HepG2 (cell line): Measurements from ENCODE around the gene EARS2. TPM values are rescaled to one million over a fixed set of nuclear protein-coding genes. Genes with fewer than 3 reads are reported as not detected.

Source experiments
- ATAC-seq: fragments of 200-7000 bp; cut with Tn5 transposase; 3 replicates; pipeline ENCODE4 v1.9.1; 2020; ENCODE audit warnings: mild to moderate bottlenecking, moderate library complexity
- BruUV-seq: library from RNA; stranded (reverse); fragments of 400-500 nt; replicated peaks from 2 replicates; lab custom pipeline; 2021; lab: Mats Ljungman, UMichigan
- CTCF ChIA-PET: fragments of 300-600 bp; formaldehyde crosslinking; extraction: SDS; loops from one replicate; lab custom pipeline; 2021; ENCODE audit warnings: low total read pairs, inconsistent platforms, low intra/inter-chr PET ratio; lab: Yijun Ruan, JAX
- POLR2A ChIA-PET: fragments of 350-600 bp; sonication (Branson Sonifier 250); formaldehyde crosslinking; loops from one replicate; lab custom pipeline; 2020; ENCODE audit warnings: antibody characterized with exemption, inconsistent platforms; lab: Yijun Ruan, JAX
- DNase-seq: peaks from one replicate; pipeline ENCODE4 v3.0.0-alpha.2; 2015; ENCODE audit warnings: low spot score
- FAIRE-seq: peaks from 3 replicates; lab custom pipeline; 2011; peaks lifted over from hg19 to GRCh38; lab: Jason Lieb, UNC
- H2AFZ ChIP-seq: one replicate; pipeline ENCODE4 v1.6.1; 2011; ENCODE audit warnings: low read length, inconsistent platforms
- H3K27ac ChIP-seq: fragments of 300-600 bp; 3 replicates; pipeline ENCODE4 v1.8.0; 2011; ENCODE audit warnings: mixed run types, mild to moderate bottlenecking, mixed read lengths, low read length, inconsistent platforms; ENCODE audit not compliant: insufficient read depth; ENCODE audit errors: extremely low read length
- H3K27me3 ChIP-seq, 2 experiments: fragments of 200-600 bp in 1 of 2; 2 replicates in 1 of 2; 3 replicates in 1 of 2; pipeline versions ENCODE4 v1.6.0 to v1.8.0; 2011; ENCODE audit warnings: low read length in 2 of 2, mild to moderate bottlenecking in 2 of 2, moderate library complexity in 2 of 2, inconsistent platforms in 1 of 2; ENCODE audit not compliant: insufficient read depth in 2 of 2, control insufficient read depth in 1 of 2
- H3K36me3 ChIP-seq, 2 experiments: fragments of 200-600 bp in 1 of 2; replicated peaks in 1 of 2; 2 replicates in 1 of 2; 3 replicates in 1 of 2; pipeline versions ENCODE4 v1.5.1 to v1.8.0; 2011; ENCODE audit warnings: low read length in 2 of 2, inconsistent platforms in 1 of 2; ENCODE audit not compliant: insufficient read depth in 2 of 2, control insufficient read depth in 1 of 2
- H3K4me1 ChIP-seq: 2 replicates; pipeline ENCODE4 v1.5.1; 2012; ENCODE audit warnings: low read length, inconsistent platforms; ENCODE audit not compliant: insufficient read depth
- H3K4me2 ChIP-seq: 2 replicates; pipeline ENCODE4 v1.6.0; 2011; ENCODE audit warnings: low read depth, low read length, inconsistent platforms
- H3K4me3 ChIP-seq, 3 experiments: fragments of 200-600 bp in 1 of 3; sonication (generic), shearing (Covaris generic) in 1 of 3; replicated peaks in 1 of 3; 2 replicates each; pipeline ENCODE4 v1.5.1; 2011 to 2016; ENCODE audit warnings: low read length in 3 of 3, inconsistent platforms in 2 of 3, low read depth in 2 of 3, mild to moderate bottlenecking in 2 of 3, control low read depth in 1 of 3, mixed read lengths in 1 of 3; ENCODE audit not compliant: insufficient read depth in 1 of 3
- H3K79me2 ChIP-seq: one replicate; pipeline ENCODE4 v1.6.1; 2011; ENCODE audit warnings: low read length, inconsistent platforms; ENCODE audit not compliant: insufficient read depth
- H3K9ac ChIP-seq: 2 replicates; pipeline ENCODE4 v1.6.0; 2011; ENCODE audit warnings: mild to moderate bottlenecking, low read depth, low read length, inconsistent platforms; ENCODE audit not compliant: insufficient read depth
- H3K9me3 ChIP-seq: 2 replicates; pipeline ENCODE4 v1.5.1; 2012; ENCODE audit warnings: mild to moderate bottlenecking, low read length
- H4K20me1 ChIP-seq: 2 replicates; pipeline ENCODE4 v1.6.0; 2011; ENCODE audit warnings: inconsistent platforms, mild to moderate bottlenecking, low read length, moderate library complexity; ENCODE audit not compliant: insufficient read depth
- AHDC1 ChIP-seq: sonication (generic); formaldehyde crosslinking; IDR thresholded peaks from 2 replicates; pipeline ENCODE4 v1.5.1; 2020; ENCODE audit warnings: mild to moderate bottlenecking, missing genetic modification reagents, borderline replicate concordance
- CBX1 ChIP-seq: IDR thresholded peaks from one replicate; pipeline ENCODE4 v1.6.1; 2016; ENCODE audit warnings: antibody characterized with exemption, low read depth
- CEBPG ChIP-seq: IDR thresholded peaks from 2 replicates; pipeline ENCODE4 v1.6.1; 2016
- GABPB1 ChIP-seq: IDR thresholded peaks from 2 replicates; pipeline ENCODE4 v1.6.1; 2016; ENCODE audit warnings: mild to moderate bottlenecking, missing genetic modification reagents, moderate library complexity, missing compliant biosample characterization
- HNRNPK ChIP-seq: fragments of 200-400 bp; formaldehyde crosslinking; IDR thresholded peaks from 2 replicates; pipeline ENCODE4 v1.6.1; 2018; ENCODE audit warnings: low read length, low read depth, moderate library complexity, mild to moderate bottlenecking; ENCODE audit not compliant: poor library complexity, severe bottlenecking
- POGK ChIP-seq: sonication (generic); formaldehyde crosslinking; conservative IDR thresholded peaks from 2 replicates; pipeline ENCODE4 v1.8.0; 2022; ENCODE audit warnings: mild to moderate bottlenecking, moderate library complexity, missing genetic modification reagents
- SCMH1 ChIP-seq: sonication (generic); formaldehyde crosslinking; IDR thresholded peaks from 2 replicates; pipeline ENCODE4 v1.9.0; 2021; ENCODE audit warnings: missing genetic modification reagents, mild to moderate bottlenecking, borderline replicate concordance
- TOPORS ChIP-seq: sonication (generic); formaldehyde crosslinking; IDR thresholded peaks from 2 replicates; pipeline ENCODE4 v1.8.0; 2023; ENCODE audit warnings: mild to moderate bottlenecking, missing genetic modification reagents
- ZBTB20 ChIP-seq: sonication (generic); formaldehyde crosslinking; IDR thresholded peaks from 2 replicates; pipeline ENCODE4 v1.8.1; 2023; ENCODE audit warnings: missing genetic modification reagents, low read depth, mild to moderate bottlenecking, borderline replicate concordance
- ZKSCAN8 ChIP-seq: IDR thresholded peaks from 2 replicates; pipeline ENCODE4 v1.6.1; 2016; ENCODE audit warnings: borderline replicate concordance, missing genetic modification reagents, missing compliant biosample characterization
- ZMAT3 ChIP-seq: sonication (generic); formaldehyde crosslinking; conservative IDR thresholded peaks from 2 replicates; pipeline ENCODE4 v1.7.0; 2021; ENCODE audit warnings: missing genetic modification reagents
- ZNF552 ChIP-seq: sonication (generic); formaldehyde crosslinking; IDR thresholded peaks from 2 replicates; pipeline ENCODE4 v1.9.0; 2022; ENCODE audit warnings: missing genetic modification reagents, mild to moderate bottlenecking, borderline replicate concordance
- ZNF572 ChIP-seq: sonication (generic); formaldehyde crosslinking; IDR thresholded peaks from 2 replicates; pipeline ENCODE4 v1.5.1; 2020; ENCODE audit warnings: mild to moderate bottlenecking, missing genetic modification reagents
- ZNF850 ChIP-seq: sonication (generic); formaldehyde crosslinking; conservative IDR thresholded peaks from 2 replicates; pipeline ENCODE4 v1.9.0; 2021; ENCODE audit warnings: mild to moderate bottlenecking, missing genetic modification reagents
- WGBS: methylation state at CpG from one replicate; pipeline ENCODE4 v1.1.6; 2017; ENCODE audit warnings: low lambda C conversion rate; 5-methylcytosine and 5-hydroxymethylcytosine counted together
- in situ Hi-C: cut with HindIII; loops from 2 replicates; pipeline ENCODE4 v1.10.0; 2017; ENCODE audit warnings: low pct_unique_long_range_greater_than_20kb; ENCODE audit not compliant: extremely low pct_ligation_motif_present
- intact Hi-C: fragments of 100-400 bp; cut with micrococcal nuclease; formaldehyde crosslinking; loops from one replicate; pipeline ENCODE4 v1.10.0; 2022; ENCODE audit not compliant: unreplicated experiment
- polyA plus RNA-seq, 8 experiments: library from polyadenylated mRNA; depleted of rRNA in 3 of 8; stranded (reverse) in 7 of 8; unstranded in 1 of 8; fragments of >200 nt; fragmentation: Illumina TruSeq in 4 of 8; extraction: Trizol in 4 of 8; gene quantifications; 2 replicates each; pipeline versions ENCODE4 v1.2.1 to v1.2.3, GENCODE V29; 2011 to 2016; ENCODE audit warnings: low read depth in 4 of 8, missing spikeins in 1 of 8, mixed read lengths in 1 of 8; ENCODE audit not compliant: insufficient read depth in 1 of 8
- total RNA-seq, 5 experiments: library from RNA; depleted of rRNA; stranded (reverse); fragments of >200 nt; fragmentation: Illumina TruSeq; extraction: Trizol; gene quantifications; 2 replicates each; pipeline ENCODE4 v1.2.3, GENCODE V29; 2016; ENCODE audit warnings: low read depth in 1 of 5
- TF ChIP-seq, protein P1 (sequence below): sonication (generic); formaldehyde crosslinking; IDR thresholded peaks from 2 replicates; pipeline ENCODE4 v1.4.0; 2020; ENCODE audit warnings: missing genetic modification reagents

The EARS2 gene
- total and polyA plus RNA-seq, 2 of the 13 experiments (the other 11 are each of a cell fraction or from before 2014, with no cell fraction given): 49.4 to 80.4 TPM

DNA sequence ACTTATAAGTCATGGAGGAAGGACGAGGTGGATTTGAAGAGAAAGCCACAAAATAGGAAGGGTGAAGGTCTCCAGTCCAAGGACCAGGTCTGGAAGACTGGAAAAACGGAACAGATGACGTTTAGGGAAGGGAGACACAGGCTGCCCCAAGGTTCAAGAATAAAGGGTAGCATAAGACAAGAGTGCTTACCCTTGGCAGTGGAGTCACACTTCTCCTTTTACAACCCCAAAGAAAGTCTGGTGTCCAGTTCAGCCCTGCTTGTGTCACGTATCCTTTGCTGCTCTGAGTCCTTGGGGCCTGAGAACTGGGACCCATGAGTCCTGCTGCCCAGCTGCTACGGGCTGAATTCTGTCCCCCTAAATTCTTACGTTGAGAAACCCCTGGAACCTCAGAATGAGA, 33.8 kb downstream of the EARS2 start:
- Histone ChIP-seq H3K9ac (no peak overlapping the region), H3K4me3 (no peak overlapping the region), H3K36me3 (peaks cover 42 to 66% of the 10 kb centered on the region in 2 experiments), H2AFZ (no peak overlapping the region), H4K20me1 (no peaks in the 10 kb centered on the region), H3K4me2 (no peak overlapping the region), H3K4me1 (peaks cover 8% of the 10 kb centered on the region), H3K79me2 (no peaks in the 10 kb centered on the region), H3K9me3 (no peaks in the 10 kb centered on the region), H3K27ac (no peak overlapping the region), H3K27me3 (no peaks in the 10 kb centered on the region)
- CTCF ChIA-PET: no interaction called here
- POLR2A ChIA-PET: no interaction called here
- FAIRE-seq (no peak), DNase-seq (no peak), ATAC-seq (no peak)
- no TSS peak for BruUV-seq
- 96% methylated on average over 6 of the region's 6 CpGs for WGBS
- in situ Hi-C loops (no loop called here), intact Hi-C loops (no loop called here)
- no peak for TF ChIP-seq CEBPG (CRISPR knock-in tag)
- no peak for TF ChIP-seq POGK (CRISPR knock-in tag)
- no peak for TF ChIP-seq ZNF572
- TF ChIP-seq HNRNPK: no peak
- TF ChIP-seq ZMAT3: no peak
- no peak for TF ChIP-seq TOPORS (CRISPR knock-in tag)
- TF ChIP-seq ZNF850: no peak
- no peak for TF ChIP-seq SCMH1
- TF ChIP-seq GABPB1: no peak
- TF ChIP-seq ZNF552 (CRISPR knock-in tag): no peak
- TF ChIP-seq CBX1: no peak
- TF ChIP-seq, protein P1, sequence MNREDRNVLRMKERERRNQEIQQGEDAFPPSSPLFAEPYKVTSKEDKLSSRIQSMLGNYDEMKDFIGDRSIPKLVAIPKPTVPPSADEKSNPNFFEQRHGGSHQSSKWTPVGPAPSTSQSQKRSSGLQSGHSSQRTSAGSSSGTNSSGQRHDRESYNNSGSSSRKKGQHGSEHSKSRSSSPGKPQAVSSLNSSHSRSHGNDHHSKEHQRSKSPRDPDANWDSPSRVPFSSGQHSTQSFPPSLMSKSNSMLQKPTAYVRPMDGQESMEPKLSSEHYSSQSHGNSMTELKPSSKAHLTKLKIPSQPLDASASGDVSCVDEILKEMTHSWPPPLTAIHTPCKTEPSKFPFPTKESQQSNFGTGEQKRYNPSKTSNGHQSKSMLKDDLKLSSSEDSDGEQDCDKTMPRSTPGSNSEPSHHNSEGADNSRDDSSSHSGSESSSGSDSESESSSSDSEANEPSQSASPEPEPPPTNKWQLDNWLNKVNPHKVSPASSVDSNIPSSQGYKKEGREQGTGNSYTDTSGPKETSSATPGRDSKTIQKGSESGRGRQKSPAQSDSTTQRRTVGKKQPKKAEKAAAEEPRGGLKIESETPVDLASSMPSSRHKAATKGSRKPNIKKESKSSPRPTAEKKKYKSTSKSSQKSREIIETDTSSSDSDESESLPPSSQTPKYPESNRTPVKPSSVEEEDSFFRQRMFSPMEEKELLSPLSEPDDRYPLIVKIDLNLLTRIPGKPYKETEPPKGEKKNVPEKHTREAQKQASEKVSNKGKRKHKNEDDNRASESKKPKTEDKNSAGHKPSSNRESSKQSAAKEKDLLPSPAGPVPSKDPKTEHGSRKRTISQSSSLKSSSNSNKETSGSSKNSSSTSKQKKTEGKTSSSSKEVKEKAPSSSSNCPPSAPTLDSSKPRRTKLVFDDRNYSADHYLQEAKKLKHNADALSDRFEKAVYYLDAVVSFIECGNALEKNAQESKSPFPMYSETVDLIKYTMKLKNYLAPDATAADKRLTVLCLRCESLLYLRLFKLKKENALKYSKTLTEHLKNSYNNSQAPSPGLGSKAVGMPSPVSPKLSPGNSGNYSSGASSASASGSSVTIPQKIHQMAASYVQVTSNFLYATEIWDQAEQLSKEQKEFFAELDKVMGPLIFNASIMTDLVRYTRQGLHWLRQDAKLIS (CRISPR knock-in tag): no peak
- TF ChIP-seq ZBTB20: no peak
- no peak for TF ChIP-seq ZKSCAN8 (CRISPR knock-in tag)
- no peak for TF ChIP-seq AHDC1 (CRISPR knock-in tag)
